ENCODE results near the gene ANKRD36C.
"Not testable (repeated sequence)": the region's sequence is repeated elsewhere in the genome, so short reads cannot be mapped to it uniquely, and the experiment has no call there.

DNA sequence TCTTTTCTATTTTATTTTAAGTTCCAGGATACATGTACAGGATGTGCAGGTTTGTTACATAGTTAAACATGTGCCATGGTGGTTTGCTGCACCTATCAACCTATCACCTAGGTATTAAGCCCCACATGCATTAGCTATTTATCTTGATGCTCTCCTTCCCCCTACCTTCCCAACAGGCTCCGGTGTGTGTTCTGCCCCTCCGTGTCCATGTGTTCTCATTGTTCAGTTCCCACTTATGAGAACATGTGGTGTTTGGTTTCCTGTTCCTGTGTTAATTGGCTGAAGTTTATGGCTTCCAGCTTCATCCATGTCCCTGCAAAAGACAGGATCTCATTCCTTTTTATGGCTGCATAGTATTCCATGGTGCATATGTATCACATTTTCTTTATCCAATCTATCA lies 174.1 kb downstream of the ANKRD36C start:
- not testable (repeated sequence) for TF ChIP-seq POLR2A (IDR thresholded peaks at IDR 0.05)
- TF ChIP-seq, protein P1, sequence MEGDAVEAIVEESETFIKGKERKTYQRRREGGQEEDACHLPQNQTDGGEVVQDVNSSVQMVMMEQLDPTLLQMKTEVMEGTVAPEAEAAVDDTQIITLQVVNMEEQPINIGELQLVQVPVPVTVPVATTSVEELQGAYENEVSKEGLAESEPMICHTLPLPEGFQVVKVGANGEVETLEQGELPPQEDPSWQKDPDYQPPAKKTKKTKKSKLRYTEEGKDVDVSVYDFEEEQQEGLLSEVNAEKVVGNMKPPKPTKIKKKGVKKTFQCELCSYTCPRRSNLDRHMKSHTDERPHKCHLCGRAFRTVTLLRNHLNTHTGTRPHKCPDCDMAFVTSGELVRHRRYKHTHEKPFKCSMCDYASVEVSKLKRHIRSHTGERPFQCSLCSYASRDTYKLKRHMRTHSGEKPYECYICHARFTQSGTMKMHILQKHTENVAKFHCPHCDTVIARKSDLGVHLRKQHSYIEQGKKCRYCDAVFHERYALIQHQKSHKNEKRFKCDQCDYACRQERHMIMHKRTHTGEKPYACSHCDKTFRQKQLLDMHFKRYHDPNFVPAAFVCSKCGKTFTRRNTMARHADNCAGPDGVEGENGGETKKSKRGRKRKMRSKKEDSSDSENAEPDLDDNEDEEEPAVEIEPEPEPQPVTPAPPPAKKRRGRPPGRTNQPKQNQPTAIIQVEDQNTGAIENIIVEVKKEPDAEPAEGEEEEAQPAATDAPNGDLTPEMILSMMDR (IDR thresholded peaks at IDR 0.05) = not testable (repeated sequence)

Measured in adrenal gland (tissue), 5 donors.